NCI-H1092 (cell line): ENCODE data around the gene SCYGR2.
"Not testable (repeated sequence)": the region's sequence is repeated elsewhere in the genome, so short reads cannot be mapped to it uniquely, and the experiment has no call there.

Source experiments
- DNase-seq: peaks from one replicate; lab custom pipeline; 2025; lab: John Stamatoyannopoulos, UW

SCYGR2 gene, protein sequence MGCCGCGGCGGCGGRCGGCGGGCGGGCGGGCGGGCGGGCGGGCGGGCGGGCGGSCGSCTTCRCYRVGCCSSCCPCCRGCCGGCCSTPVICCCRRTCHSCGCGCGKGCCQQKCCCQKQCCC

DNA sequence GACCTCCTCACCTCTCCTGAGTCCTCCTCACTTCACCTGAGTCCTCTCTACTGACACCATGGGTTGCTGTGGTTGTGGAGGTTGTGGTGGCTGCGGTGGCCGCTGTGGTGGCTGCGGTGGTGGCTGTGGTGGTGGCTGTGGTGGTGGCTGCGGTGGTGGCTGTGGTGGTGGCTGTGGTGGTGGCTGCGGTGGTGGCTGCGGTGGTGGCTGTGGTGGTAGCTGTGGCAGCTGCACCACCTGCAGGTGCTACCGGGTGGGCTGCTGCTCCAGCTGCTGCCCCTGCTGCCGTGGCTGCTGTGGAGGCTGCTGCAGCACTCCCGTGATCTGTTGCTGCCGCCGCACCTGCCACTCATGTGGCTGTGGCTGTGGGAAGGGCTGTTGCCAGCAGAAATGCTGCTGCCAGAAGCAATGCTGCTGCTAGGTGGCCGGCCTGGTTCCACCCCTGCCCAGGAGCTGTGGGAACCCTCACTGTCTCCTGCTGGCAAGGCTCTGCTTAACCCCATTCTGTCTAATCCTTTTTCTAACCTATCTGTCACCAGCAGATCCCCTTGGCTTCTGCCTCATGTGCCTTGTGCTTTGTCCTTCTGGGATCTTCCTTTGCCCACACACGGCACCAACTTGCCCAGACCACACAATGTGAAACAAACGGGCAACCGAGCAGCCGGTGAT, at the start of gene SCYGR2:
Gene SCYGR2, plus strand, starts transcription at position 59 of the 669 bp plus-strand sequence. Its CDS starts 0 bp downstream, at position 59.
- DNase-seq, result not testable (repeated sequence)

DNA sequence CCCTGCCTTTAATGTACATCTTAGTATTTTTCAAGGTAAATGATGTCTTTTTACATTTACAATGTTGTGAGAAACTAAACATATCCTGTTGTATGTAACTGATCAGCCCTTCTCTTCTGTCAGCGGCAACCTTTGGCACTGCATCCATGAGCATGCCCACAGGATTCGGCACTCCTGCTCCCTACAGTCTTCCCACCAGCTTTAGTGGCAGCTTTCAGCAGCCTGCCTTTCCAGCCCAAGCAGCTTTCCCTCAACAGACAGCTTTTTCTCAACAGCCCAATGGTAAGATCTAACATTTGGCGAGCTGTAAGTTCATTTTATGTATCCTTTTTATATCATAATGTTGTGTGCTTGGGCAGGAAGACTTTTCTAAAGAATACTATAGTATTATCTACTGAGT, 46.9 kb upstream of the SCYGR2 start:
- DNase-seq, result no peak

DNA sequence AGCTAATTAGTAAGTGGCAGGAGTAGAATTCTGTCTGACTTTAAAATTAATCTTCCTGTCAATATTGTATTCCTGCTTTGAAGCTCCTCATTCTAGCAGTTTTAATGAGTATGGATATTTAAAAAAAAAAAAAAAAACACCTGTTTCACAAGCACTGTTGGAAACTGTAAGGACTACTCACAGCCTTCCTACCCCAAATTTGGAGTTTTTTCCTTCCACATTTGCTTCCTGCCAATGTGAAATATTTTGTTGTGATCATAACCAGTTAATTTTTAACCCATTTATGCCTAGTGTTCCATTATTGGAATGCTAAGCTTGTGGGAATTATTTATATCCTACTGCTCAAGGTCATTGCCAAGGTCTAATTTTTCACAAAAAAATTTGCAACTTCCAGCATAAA, 36.1 kb upstream of the SCYGR2 start:
- no peak for DNase-seq

DNA sequence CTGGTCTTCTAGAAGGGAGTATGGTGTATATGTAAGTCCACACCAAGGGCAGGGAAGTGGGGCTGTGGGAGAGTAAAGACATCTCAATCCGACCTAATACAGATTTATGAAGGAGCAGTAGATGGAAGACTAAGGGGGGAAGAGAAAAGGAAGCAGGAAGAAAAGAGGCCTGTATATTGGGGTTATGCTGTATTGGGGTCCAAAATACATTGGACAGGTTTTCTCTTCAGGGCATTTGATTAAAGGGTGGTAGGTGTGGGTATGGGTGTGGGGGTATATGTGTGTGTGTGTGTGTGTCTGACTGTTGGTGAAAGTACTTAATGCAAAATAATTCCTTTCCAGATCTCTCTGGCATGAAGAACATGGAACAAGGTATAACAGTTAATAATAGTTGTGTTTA, 33.6 kb upstream of the SCYGR2 start:
- no peak for DNase-seq

DNA sequence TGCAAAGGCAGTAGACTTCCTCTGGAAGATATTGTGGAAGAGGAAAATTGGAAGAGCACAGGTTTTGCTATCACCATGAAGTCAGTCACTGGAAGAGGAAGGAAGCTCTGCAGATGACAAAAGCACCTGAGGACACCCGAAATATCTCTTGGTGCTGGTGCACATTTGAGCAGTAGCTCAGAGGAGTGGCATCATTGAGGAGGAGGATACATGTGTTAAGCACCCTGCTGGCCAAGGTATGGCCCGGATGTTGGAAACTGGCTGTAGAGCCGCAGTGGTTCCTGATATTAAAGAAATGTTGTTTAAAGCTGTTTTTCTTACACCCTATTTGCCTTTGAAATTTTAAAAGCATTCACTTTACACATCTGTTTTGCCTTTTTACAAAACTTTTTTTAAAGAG, 32.7 kb upstream of the SCYGR2 start:
- no peak for DNase-seq

DNA sequence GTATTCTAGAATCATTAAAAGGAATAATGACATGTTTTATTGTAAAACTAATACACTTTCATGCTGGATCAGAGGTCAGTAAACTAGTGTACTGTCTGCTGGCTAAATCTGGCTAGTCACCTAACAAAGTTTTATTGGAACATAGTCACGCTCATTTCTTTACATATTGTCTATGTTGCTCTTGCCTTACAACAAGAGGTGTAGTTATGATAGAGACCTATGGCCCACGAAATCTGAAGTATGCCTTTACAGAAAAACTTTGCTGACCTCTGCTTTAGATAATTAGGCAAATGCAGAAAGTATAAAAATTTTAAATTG, 29.9 kb upstream of the SCYGR2 start:
- no peak for DNase-seq

DNA sequence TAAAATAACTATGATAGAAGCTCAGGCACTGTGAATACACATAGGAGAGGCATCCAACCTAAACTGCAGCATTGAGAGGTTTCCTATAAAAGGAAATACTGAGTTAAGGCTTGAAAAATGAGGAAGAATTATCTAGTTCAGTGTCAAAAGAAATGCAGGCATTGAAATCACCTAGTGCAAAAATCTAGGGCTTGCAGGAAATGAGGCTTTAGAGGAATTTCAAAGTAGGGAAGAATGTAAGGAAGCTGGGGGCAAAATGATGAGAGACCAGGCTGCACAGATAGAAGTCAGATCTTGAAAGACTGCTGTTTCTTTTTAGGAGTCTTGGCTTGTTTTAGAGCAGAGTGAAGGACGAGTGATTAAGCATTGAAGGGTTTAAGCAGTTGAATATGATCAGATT, 28.1 kb upstream of the SCYGR2 start:
- no peak for DNase-seq

DNA sequence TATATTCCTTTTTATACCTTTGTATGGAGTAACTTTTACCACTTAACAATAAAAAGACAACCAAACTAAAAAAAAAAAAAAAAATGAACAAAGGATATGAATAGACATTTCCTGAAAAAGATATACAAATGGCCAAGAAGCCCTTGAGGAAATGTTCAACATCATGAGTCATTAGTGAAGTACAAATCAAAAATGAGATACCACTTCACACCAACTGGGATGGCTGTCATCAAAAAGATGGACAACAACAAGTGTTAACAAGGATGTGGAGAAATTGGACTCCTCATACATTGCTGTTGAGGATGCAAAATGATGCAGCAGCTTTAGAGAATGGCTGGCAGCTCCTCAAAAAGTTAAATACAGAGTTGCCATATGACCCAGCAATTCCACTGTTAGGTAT, 22.6 kb upstream of the SCYGR2 start:
- DNase-seq, result no peak

DNA sequence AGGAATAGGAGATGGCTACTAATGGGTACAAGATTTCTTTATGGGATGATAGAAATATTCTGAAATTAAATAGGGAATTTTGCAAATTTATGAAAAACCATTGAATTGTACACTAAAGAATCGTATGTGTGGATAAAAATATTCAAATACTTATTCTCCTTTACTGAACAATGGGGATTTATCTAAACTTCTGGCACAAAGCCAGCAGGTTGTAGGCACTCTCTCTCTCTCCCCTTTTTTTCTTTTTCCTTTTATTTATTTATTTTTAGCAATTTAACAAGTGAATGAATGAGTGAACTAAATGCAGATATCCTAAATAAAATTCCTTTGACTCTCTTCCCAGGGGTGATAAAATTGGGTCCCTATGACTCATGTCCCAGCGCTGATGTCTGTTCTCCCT, 21.9 kb upstream of the SCYGR2 start:
- DNase-seq, result no peak

DNA sequence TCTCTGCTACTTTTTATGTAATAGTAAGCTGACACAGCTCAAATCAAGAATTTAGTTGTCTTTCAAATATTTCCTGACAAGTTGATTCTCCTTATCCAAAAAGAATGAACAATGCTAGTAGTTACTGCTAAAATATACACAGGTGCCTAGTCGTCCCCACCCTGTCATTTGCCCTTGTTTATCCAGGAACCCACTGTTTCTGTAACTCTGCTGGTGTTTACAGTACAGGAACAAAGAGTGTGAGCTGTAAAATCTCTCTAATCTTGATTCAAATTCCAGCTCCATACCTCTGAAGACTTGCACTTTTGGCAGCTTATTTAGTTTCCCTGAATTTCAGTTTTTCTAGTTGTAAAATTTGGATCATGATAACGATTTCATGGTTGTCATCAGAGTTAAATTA, 21.1 kb upstream of the SCYGR2 start:
- DNase-seq, result no peak

DNA sequence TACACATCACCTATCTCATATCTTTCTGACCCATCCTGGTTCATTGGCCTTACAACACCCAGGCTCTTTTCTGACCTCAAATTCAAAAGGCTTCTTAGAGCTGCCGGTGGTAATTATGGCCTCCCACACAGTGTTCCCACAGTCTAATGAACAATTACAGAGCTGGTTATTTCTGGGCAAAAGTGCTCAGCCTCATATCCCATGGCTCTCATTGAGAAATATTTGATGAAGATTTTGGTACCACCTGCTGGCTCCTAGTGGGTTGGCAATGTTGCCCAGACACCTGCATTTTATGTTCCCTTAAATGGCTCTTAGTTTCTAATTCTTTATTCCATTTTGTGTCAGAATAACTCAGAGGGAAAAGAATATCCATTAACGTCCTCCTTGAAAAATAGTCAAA, 20.1 kb upstream of the SCYGR2 start:
- DNase-seq, result no peak

DNA sequence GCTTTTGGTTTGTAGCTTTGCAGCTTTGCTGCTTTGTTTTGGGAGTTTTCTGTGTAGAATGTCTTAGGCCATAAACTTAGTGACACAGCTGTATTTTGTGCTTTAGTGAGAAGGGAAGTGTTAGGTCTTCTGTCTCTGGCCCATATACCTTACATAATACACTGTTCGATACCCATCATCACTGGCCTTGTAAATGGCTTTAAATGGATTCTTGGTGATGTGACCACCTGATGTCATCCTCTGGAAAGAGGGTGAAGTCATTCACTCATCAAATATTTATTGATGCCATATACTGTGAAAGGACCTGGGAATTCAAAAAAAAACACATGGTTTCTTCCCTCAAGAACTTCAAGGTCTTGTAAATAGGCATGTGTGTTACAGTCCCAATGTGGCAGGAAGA, 18.9 kb upstream of the SCYGR2 start:
- no peak for DNase-seq

DNA sequence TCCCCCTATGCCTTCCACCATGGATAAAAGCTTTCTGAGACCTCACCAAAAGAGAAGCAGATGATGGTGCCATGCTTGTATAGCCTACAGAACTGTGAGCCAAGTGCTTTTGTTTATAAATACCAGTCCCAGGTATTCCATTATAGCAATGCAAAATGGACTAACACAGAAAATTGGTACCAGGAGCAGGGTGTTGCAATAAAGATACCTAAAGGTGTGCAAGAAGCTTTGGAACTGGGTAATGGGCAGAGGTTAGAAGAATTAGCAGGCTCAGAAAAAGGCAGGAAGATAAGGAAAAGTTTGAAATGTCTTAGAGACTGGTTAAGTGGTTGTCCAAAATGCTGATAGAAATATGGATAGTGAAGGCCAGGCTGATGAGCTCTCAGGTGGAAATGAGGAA, 16.3 kb upstream of the SCYGR2 start:
- no peak for DNase-seq

DNA sequence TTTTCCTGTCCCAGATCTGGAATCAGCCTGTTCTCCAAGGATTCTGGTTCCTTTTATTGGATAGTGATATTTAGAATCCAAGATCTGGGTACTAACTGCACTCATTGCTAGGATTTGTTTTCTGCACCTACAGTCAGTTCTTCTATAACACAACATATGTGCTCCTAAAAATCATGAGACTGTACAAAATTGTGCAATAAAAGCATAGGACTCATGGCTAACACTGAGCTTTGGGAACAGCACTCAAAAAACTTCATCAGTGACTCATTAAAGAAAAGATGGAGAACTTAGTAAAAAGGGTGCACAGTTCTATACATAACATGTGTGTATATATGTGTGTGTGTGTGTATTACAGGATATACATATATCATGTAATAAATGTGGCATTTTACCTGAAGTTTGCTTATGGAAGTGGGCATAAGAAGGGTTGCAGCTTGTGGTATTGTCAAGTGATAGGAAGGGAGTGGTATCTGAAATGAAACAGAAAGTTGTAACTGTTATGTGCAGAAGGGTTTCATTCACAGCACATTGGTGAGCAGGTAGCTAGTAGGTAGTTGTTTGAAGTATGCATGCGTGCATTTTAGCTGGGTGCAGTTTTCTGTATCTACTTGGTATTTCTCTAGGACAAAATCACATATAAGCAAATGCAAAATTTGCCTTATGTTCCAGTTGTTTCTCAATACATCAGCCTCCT, 5.9 kb upstream of the SCYGR2 start:
- no peak for DNase-seq

DNA sequence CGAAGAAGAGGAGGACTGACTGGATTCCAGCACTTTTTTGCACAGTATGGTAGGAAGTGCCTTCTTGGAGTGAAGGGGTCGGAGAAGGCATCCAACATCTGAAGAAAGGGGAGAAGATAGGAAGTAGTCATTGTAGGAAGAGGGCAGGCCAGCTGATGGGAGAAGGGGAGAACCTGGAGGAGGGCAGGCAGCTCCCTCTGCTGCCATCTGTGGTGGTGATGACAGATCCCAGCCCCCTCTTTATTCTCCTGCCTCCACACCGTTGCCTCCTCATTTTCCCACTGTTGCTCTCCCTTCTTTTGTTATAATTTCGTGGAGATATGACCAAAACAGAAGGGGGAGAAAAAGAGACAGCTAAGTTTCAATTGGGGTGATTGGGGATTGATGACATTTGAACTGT, 2.9 kb upstream of the SCYGR2 start:
- no peak for DNase-seq

DNA sequence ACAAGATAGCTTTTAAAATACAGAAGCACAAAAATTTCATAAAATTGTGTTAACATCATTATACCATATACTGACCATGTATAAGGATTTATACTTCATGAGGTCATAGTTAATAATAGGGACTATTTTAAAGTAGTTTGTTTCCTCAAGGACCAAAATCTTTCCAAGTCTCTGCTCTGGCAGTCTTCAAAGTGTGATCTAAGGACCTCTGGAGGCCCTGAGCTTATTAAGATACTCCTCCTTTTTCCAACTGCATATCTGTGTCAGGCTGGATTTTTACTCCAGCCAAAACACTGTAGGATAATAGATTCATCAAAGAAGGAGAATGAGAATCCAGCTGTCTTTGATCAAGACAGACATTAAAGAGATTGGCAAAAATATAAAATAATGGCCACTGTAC, 1.7 kb upstream of the SCYGR2 start:
- no peak for DNase-seq

DNA sequence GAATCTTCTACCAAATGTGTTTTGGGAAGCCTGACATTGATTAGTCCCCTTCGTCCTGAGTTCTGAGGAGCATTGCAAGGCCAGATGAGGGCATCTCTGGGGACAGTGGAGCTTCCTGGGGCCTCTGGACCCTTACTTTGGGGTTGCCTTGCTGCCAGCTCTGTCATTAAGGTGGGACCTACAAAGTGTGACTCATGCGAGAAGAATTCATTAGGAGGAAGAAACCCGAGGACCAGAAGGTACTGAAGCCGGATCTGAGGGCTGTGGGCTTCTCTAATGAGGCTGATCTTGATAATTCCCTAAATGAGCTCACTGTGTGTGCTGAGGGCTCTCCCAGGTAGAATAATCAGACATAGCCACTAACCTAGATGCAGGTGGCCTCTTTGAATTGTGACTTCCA, 695 bp upstream of the SCYGR2 start:
- no peak for DNase-seq

DNA sequence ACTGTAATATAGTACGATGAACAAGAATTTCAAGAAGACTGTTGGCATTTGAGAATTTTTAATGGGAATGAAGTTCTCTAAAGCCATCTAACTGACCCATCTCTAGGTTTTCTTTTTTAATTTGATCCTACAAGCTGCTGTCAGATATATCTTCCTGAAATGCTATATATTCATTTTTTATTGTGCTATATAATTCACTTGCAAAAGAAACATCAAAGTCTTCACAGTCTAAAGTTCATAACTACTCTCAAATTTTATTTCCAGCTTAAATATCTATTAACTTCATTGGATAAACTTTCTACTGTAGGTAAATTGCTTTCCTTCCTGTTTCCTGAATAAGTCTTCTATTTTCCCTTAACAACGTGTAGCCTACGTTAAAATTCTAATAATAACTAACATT, 3.7 kb downstream of the SCYGR2 start:
- no peak for DNase-seq

DNA sequence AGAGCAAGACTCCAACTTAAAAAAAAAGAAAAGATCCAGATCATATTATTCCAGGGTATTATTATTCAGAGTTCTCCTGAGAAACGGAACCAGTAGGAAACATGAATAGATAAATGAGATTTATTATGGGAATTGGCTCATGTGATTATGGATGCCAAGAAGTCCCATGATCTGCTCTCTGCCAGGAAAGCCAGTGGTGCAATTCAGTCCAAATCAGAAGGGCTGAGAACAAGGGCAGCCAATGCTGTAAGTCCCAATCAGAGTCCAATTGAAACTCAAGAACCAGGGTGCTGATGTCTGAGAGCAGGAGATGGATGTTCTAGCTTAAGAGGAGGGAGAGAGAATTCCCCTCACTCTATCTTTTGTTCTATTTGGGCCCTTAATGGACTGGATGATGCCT, 7.8 kb downstream of the SCYGR2 start:
- no peak for DNase-seq

DNA sequence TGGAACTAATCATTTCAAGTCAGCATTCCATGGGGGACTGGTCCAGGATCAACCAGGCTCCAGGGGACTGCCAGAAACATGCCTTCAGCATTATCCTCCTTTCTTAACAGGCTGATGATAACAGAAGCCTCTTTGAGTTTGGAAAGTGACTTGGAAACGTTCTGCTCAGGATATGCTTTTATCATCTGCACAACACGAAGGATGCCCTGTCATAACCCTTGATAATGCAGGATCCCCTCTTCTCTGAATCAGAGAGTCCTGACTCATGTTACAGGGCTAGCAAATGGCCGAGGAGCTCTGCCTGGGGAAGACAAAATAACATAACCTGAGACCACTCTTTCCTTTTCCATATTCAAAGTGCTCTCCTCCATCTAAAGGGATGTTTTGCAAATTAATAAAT, 9.2 kb downstream of the SCYGR2 start:
- DNase-seq, result no peak

DNA sequence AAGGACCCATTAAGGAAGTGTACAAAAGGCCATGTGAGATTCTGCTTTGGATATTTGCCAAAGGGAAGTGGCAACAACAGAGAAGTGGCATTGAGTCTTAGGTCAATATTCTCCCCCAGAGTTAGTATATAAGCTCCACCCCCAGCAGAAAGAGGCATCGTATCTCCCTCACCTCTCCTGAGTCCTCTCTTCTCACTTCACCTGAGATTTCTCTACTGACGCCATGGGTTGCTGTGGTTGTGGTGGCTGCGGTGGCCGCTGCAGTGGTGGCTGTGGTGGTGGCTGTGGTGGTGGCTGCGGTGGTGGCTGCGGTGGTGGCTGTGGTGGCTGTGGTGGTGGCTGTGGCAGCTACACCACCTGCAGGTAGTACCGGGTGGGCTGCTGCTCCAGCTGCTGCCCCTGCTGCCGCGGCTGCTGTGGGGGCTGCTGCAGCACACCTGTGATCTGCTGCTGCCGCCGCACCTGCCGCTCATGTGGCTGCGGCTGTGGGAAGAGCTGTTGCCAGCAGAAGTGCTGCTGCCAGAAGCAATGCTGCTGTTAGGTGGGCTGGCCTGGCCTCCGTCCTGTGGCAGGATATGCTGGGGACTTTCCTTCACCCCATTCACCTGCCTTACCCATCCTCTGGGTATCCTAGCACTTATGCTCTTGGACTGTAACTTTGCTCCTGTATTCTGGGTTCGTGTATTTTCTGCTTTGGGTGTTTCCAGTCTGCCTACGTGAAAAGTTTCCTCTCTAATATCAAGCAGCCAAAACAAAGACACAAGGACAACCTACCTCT, 10.1 kb downstream of the SCYGR2 start:
- no peak for DNase-seq

DNA sequence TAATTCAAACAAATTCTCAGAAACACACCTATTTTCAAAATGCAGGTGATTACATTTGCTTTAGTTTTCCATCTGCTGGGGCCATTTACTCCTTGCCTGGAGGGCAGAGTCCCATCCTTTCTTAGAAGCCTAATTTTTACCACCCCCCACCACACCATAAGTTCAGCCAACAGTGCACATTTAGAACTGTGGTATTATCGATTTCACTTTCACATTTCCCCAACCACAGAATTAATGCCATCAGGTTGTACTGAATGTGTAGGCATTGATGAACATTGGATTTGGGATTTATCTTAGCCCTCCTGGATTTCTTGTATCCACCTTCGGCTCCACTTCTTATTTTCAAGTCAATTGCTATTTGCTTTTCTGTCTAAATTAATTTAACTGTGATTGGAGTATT, 11.4 kb downstream of the SCYGR2 start:
- DNase-seq, result no peak
